Loucy (cell line): ENCODE measurements around the gene MLXIPL.
"Not testable (repeated sequence)": the region's sequence is repeated elsewhere in the genome, so short reads cannot be mapped to it uniquely, and the experiment has no call there.

ENCODE experiments used
- EZH2phosphoT487 ChIP-seq: fragments of 200-600 bp; IDR thresholded peaks from 2 replicates; pipeline ENCODE4 v1.6.1; 2018; ENCODE audit warnings: antibody characterized with exemption, mild to moderate bottlenecking, moderate library complexity, borderline replicate concordance
- TF ChIP-seq, protein P1 (sequence below): fragments of 200-600 bp; sonication (generic); conservative IDR thresholded peaks from 2 replicates; pipeline ENCODE4 v1.5.1; 2014; ENCODE audit warnings: mild to moderate bottlenecking, antibody characterized with exemption, low read length

DNA sequence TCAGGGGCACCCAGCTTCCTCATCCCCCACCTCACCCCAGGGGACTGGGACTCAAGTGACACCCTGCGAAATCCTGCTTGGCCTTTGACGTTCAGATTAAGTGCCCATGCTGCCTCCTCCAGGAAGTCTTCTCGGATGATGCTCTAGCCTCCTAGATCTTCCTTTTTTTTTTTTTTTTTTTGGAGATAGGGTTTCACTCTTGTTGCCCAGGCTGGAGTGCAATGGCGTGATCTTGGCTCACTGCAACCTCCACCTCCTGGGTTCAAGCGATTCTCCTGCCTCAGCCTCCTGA is 16.7 kb downstream of the MLXIPL start:
- TF ChIP-seq, protein P1, sequence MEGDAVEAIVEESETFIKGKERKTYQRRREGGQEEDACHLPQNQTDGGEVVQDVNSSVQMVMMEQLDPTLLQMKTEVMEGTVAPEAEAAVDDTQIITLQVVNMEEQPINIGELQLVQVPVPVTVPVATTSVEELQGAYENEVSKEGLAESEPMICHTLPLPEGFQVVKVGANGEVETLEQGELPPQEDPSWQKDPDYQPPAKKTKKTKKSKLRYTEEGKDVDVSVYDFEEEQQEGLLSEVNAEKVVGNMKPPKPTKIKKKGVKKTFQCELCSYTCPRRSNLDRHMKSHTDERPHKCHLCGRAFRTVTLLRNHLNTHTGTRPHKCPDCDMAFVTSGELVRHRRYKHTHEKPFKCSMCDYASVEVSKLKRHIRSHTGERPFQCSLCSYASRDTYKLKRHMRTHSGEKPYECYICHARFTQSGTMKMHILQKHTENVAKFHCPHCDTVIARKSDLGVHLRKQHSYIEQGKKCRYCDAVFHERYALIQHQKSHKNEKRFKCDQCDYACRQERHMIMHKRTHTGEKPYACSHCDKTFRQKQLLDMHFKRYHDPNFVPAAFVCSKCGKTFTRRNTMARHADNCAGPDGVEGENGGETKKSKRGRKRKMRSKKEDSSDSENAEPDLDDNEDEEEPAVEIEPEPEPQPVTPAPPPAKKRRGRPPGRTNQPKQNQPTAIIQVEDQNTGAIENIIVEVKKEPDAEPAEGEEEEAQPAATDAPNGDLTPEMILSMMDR = not testable (repeated sequence)
- not testable (repeated sequence) for TF ChIP-seq EZH2phosphoT487
